HL-60 (cell line): ENCODE data around the gene COX6B2.

Experiments
- POLR2AphosphoS5 ChIP-seq: IDR thresholded peaks from 2 replicates; pipeline ENCODE4 v1.6.1; 2012; ENCODE audit warnings: low read depth
- TF ChIP-seq, protein P1 (sequence below): IDR thresholded peaks from one replicate; pipeline ENCODE4 v1.5.1; 2011; ENCODE audit warnings: low read length, control low read depth, inconsistent platforms; ENCODE audit not compliant: insufficient read depth

GRCh38 chr19:55304980-55305379 lies 49.5 kb downstream of the COX6B2 start:
- TF ChIP-seq, protein P1, sequence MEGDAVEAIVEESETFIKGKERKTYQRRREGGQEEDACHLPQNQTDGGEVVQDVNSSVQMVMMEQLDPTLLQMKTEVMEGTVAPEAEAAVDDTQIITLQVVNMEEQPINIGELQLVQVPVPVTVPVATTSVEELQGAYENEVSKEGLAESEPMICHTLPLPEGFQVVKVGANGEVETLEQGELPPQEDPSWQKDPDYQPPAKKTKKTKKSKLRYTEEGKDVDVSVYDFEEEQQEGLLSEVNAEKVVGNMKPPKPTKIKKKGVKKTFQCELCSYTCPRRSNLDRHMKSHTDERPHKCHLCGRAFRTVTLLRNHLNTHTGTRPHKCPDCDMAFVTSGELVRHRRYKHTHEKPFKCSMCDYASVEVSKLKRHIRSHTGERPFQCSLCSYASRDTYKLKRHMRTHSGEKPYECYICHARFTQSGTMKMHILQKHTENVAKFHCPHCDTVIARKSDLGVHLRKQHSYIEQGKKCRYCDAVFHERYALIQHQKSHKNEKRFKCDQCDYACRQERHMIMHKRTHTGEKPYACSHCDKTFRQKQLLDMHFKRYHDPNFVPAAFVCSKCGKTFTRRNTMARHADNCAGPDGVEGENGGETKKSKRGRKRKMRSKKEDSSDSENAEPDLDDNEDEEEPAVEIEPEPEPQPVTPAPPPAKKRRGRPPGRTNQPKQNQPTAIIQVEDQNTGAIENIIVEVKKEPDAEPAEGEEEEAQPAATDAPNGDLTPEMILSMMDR: no peak
- TF ChIP-seq POLR2AphosphoS5: no peak
